HG03469 (cell line): ENCODE data around the gene ADORA1.

Experiments used
- ATAC-seq: cut with Tn5 transposase; IDR thresholded peaks from one replicate; pipeline ENCODE4 v1.9.1; 2021; ENCODE audit warnings: mild to moderate bottlenecking, moderate library complexity, moderate number of reproducible peaks; ENCODE audit not compliant: unreplicated experiment

The ADORA1 gene

DNA sequence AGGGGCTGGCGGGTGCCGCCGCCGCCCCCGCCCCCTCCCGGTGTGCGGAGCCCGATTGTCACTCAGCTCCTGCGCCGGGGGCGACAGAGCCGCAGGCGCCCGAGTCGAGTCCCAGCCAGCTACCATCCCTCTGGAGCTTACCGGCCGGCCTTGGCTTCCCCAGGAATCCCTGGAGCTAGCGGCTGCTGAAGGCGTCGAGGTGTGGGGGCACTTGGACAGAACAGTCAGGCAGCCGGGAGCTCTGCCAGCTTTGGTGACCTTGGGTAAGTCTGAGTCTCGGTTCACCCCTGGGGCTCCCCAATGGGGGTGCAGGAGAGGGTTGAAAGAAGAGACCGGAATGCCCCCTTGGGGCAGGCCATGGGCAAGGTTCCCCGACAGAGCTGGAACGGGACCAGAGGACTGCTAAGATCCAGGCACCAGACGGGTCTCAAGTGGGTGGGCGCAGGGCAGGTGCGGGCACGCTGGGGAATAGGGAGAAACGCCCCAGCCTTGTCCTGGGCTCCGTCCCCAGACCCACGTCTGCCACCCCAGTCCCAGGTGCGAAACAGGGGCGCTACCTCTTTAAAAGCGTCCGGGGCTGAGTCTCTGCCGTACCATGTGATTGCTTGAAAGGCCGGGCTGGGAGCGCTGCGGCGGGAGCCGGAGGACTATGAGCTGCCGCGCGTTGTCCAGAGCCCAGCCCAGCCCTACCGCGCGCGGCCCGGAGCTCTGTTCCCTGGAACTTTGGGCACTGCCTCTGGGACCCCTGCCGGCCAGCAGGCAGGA lies at the start of gene ADORA1:
ADORA1 (plus strand) TSS at position 61 of the 765 bp plus-strand sequence. CDS start 1,116 bp downstream, outside the sequence.
- ATAC-seq, result no peak

DNA sequence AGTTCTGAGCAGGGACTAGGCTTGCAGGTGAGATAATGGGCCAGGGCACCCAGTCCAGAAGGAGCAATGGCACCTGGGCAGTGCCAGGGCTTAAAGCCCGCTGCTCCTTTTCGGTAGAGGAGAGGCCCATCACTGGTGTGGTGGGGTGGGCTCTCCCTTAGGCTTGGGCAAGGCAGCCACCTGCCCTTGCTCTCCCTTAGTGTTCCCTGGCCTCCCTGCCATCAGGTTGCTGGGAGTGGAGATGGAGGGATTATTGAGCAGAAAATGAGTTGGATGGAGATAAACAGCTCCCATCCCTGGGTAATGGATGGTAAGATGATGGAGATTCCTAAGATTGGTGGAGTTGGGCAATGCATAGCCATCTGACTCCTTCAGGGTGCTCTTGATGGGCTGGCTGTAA lies 49.6 kb upstream of the ADORA1 start:
- no peak for ATAC-seq

DNA sequence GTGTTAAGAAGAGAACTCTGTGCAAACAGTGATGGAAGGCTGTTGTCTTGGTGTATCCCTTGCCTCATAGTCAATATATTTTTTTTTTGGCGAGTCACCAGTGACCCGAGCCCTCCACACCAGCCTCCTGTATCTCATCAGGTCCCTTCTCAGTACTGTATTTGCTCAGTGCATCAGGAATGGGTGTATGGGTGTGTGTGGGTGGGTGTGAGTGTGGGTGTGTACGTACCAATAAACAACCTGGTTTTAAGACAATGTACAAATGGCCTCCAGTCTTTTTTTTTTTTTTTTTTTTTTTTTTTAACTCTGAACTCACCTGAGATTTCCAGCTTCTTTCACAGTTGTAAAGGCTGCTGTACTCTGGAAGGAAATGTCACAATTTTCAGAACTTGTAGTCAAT lies 49.0 kb upstream of the ADORA1 start:
- ATAC-seq, result no peak

DNA sequence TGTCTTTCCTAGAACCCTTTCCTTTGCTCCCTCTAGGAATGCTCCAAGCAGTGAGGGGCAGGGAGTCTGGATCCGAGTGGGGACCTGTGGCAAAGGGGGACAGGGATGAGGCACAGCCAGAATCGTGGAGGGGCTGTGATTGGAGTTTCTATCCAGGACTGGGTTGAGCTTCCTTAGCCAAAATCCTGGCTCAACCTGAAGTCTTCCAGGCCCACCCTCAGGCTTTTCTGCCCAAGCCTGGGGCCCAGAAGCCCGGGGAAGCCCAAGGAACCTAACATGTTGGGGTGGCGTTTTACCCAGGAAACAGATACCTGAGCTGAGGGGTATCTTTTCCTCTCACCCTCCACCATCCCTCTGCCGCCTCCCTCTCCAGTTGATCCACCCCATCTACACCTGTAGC lies 47.1 kb upstream of the ADORA1 start:
- ATAC-seq, result no peak

DNA sequence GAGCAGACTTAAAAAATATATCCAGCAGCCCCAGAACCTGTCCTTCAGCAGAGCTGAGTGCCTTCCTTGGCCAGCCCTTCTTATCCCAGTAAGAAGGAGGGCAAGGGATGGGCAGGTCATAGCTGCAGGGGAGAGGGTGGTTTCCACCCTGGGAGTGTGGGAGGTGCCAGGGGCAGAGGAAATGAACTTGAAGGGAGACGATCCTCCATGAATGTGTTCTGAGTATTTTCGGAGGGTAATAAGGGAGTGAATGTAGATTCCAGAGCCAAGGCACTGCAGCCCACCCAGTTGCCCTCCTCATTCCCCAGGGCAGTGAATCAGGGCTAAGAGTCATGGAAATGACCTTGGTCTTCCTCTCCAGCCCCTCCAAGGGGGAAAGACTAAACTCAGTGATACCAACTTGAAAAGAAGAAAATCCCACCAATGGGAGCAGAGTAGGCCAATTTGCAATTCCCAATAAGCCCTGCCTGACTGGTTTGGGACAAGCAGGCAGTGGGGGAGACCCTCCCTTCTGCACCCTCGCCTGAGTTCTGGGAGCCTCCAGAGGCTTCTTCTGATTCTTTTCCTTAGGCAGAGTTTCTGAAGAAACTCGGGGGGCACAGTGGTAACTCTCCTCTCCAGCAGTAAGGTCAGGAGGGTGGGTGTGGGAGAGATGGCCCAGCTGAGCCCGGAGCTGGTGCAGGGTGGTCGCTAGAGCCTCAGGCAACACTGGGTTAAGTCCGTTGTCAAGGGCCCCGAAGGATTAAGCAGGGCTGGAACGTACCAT lies 45.9 kb upstream of the ADORA1 start:
- ATAC-seq, result no peak

DNA sequence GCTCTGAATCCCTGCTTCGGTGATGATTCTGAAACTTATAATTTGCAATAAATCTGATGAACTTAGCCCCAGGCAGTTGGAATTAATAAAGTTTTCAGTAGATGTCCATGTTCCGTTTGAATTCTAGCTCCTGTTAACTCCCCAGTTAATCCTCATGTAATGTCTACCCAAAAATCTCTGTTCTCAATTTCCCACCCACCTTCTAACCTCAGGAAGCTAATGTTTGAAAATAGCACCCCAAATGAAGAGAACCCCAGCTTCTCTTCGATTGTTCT lies 45.4 kb upstream of the ADORA1 start:
- no peak for ATAC-seq

DNA sequence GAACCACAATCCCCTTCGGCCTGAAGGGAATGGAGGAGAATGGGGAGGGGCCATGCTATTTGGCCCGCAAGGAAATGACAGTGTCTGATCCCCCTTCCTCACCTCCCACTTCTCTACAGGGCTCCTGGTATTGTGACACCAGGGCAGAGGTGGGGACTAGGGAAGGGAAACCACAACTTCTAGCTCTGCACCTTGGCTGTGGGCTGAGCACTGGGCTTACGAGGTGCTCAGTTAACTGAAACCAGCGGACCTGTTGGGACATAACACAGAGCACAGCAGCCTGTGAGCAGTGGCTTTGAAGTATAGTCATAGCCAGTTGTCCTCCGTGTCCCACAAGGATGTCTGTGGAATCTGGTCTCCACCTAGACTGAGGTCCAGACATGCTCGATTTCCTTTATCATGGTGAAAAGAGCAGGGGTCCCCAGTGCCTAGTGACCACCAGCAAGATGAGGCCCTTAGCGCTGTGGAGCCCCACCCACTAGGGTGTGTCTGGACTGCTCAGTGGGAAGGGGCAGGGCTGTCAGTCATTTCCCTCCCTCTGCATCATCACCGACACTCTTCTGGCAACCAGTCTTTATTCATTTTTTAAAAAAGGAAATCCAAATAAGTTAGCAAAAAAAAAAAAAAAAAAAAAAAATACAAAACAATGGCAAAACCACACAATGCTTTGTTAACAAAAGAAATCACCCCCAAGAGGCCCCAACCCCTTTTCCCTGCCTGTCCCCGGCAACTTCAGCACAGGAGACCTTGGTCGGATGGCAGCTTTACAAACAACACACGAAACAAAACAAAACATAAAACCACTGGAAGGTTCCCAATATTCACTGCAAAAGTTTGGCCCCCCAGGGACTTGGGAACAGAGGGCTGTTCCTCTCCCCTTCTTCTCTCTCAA lies 44.7 kb upstream of the ADORA1 start:
- no peak for ATAC-seq

DNA sequence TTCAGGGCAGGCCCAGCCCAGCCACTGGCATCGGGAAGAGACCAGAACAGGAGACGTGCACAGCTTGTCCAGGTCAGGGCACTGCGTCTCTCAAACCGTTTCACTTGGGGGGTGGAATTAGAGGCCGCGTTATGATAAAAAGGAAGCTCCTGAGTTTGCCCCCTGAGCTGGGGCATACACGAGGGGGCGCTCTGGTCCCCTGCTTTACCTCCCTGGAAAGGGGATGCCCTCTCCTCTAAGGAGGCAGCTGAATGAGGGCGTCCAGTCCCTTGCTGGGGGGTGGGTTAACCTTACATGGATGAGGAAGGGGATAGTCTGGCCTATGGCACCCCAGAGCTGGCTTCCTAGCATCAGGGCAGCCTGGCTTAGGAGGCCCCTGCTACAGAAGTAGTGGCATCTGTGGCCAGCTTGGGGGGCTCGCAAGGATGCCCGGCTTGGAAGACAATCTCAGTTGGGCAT lies 44.0 kb upstream of the ADORA1 start:
- ATAC-seq, result no peak

DNA sequence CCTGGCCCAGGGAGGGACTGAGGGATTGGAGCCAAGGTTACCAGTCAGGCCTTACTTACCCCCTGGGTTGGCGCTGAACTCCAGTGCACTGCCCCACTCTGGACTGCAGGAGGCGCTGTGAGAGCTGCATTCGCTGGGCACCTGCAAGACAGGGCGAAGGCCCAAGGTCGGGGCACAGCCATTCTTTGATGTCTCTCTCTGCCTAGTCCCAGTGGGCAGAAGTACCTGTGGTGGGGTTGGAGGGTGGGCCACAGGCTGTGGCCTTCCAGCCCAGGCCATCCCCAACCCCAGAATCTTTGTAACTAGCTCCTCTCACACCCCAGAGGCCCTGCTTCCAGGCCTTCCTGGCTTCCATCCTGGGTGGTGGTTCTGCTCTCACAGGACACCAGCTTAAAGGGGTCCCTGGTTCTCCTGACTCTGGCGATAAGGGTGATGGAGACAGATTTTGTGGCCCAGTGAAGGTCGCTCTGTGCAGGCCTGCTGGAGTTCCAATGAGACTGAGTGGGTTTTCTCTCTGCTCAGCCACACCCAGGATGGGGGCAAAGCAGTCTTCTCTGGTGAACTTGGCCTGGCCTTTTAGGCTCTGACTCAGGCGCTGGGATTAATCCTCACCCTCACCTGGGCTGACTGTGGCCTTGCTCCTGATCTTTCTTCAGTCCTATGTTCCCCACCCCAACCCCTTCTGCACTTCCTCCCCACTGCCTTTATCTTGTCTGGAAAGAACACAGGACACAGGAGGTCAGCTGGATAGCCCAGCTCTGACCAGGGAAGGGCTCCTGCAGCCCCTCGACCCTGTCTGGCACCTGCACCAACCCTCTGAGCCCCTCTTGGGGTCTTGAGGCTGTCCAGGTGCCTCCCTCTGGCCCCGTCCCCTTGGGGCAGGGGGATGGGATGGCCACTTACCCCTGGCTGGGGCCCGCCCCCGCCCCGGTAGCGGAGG lies 42.7 kb upstream of the ADORA1 start:
- ATAC-seq, result no peak

DNA sequence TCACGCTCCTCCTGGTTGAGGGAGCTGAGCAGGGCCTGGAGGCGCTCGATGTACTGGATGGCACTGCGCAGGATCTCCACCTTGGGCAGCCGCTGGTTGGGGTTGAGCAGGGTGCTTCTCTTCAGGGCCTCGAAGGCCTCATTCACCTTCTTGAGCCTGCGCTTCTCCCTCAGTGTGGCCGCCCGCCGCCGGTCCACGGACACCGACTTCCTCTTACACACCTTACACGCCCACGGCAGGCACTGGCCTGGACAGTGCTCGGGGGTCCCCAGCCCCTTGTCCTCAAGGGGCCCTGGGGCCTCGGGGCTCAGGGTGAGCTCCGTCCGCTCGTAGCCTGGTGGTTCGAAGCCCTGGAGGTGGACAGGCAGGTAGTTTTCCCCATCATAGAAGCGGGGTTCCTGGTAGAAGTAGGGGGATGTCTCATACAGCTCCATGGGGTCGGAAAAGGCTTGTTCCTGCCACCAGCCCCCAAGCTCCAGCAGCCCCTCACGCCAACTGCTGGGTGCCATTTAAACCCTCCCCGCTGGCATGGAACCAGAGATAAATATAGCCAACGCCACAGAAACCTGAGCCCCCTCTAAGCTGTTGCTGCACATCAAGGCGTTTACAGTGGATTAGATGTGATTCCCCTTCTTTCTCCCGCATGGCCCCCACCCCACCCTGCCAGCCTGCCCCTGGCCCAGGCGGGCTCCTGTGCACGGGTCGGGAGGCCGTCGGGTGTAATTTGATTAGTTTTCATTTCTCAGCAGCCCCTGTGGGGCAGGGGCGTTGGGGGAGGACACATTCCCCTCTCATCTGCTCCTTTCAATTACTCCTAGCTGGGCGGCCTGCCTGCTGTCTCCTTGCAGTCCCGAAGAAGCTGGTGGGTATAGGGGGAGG lies 41.8 kb upstream of the ADORA1 start, which contains the start of gene MYOG:
MYOG (minus strand) TSS at position 485 of the 879 bp plus-strand sequence; CDS start at position 434, 51 bp downstream.
- no peak for ATAC-seq

DNA sequence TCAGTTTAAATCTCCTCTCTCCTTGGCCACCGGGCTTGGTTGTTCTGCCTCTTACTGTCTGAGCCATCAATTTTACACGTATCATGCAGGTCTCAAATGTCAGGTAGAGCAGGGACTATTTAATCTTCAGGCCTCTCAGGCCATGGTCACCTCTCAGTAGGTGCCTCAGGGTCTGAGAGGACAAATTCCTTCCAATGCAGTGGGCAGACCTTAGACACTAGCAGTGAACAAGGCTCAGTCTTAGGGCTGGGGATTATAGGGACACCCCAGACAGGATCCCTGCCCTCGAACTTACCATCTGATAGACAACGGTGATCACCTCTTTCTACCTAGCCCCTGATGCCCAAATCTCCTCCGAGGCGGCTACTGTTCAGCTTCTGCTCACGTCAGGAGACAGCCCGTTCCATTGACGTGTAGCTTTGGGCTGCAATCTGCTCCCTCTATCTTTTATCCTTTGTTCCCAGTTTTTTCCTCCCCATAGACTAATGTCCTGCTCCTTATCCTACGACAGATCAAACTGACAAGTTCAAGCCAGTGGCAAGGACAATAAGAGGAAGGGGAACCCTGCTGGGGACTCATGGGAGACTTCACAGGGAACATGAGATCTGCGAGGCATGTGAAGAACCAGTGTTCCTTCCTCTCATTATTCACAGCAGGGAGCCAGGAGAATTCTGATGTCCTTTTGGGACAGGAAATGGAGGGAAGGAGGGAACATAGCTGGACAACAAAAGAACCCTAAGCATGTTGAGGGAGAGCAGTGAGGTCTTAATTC lies 40.3 kb upstream of the ADORA1 start:
- no peak for ATAC-seq

DNA sequence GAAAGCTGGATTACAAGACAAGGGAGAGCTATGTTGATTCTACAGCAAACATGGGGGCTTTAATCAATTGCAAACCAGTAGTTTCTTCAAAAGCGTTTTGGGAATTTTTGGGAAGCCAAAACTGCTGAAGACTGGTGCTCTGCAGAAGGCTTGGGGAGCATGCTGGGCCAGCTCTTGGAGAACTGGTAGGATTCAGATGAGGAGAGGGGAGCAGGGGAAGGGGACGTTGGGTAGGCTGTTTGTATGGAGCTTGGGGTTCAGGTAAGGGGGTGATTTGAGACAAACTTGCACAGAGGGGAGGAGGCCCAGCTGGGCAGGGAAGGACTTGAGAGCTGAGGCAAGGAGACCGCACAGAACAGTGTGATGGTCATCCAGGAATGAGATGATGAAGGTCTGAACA lies 39.1 kb upstream of the ADORA1 start:
- no peak for ATAC-seq

DNA sequence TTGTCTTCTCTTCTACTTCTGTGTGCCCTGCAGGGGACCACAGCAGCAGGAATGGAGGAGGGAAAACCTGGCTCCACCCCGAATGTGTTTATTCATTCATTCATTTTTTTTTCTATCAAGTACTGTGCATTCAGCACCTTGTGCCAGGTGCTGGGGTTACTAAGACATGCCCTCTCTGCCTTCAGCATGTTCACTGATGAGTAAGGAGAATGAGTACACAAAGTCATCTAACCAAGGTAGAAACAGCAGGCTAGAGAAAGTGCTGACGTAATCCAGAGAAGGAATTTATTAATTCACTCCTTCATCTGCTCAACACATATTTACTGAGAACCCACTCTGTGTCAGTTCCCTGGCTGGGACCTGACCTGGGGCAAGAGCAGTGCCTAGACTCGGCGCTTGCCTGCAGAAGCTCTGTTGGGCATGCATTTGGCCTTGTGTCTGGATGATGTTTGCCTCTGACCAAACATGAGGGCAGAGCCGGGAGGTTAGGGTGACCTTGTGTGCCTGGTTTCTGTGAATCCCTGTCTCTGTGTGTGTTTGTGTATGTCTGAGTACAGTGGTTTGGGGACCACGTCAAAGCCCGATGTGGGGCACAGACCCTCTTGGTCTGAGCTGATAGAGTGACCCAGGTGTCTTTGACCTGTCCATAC lies 38.4 kb upstream of the ADORA1 start:
- ATAC-seq, result no peak

DNA sequence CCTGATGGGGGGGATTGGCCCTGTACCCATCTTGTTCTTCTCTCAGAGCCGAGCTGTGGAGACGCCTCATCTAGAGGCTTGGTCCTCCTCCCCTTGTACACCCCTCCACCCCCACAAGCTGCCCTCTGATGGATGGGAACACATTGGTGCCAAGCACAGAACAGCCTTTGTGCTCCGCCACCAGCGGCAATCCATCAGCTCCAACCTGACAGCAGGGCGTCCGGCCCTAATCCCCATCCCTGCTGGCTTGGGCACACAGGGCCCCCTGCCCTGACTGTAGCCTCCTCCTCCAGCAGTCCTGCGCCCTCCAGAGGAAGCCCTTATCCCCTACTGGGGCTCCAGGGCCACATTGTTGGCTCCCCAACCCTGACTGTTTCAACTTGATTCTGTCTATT lies 37.9 kb upstream of the ADORA1 start:
- ATAC-seq, result no peak

DNA sequence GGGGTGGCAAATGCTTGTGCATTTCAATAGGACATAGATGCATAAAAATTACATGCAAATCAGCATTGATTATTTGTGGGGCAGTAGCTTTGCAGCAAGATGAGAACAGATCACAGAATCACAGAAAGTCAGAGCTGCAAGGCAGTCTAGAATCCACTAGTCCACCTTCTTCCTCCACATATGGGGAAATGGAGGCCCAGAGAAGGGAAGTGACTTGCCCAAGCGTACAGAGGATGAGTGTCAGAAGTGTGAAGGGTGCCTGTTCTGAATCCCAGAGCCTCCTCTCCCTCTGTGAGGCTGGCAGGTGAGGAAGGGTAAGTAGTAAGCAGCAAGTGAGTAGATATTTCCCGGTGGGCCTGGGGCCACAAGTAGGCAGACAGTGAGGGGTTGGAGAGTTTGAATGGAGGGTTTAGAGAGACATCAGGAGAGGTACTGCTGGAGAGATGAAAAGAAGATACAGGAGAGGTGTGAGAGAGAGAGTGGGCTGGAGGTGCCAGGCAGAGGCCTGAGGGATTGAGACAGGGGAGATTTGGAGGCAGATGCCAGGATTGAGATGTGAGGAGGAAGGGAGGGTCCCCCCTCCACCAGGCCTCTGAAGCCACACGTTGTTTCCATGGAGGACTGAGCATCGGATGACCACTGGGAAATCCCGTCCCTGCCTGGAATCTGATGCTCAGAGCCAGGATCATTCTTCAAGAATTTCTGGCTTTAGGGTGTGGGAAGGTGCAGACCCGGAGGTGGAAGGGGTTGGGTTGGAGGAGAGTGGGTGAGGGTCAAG lies 36.9 kb upstream of the ADORA1 start:
- no peak for ATAC-seq

DNA sequence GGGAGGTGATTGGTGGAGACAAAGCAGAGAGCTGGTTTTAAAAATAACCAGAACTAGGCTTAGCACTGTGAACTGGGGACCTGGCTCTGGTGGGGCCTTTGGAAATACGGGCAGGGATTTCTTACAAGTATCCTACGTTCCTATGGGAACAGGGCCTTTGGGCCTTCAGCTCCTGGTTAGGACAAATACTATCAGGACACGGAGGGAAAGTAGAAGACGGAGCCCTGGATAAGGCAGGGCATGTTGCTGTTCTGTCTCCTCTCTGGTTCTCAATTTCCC lies 36.4 kb upstream of the ADORA1 start:
- no peak for ATAC-seq

DNA sequence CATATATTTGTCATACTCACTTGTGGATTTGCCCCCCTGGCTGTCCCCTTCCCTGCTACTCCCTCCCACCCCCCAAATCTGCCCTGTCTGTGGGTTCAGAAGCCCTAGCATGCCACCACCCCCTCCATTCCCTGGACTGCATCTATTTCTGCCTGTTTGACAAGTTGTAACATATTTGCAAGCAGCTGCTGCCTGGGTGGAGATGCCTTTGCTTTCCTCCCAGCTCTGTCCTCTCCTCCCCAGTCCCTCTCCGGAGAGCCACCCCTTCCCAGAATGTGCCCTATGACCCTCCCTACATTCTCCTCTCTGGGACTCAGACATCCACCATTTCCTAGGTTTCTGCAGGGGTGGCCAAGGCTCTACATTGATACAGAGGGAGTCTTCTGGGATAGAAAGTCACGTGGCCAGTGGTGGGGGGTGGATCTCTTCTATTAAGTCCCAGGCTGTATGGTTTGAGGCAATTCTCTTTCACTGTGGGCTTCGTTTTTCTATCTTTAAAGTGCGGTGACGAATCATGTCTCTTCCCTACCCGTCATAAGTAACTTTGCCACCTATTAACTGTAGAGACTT lies 35.7 kb upstream of the ADORA1 start:
- no peak for ATAC-seq
